ENCODE measurements around the gene SYNGAP1.

DNA sequence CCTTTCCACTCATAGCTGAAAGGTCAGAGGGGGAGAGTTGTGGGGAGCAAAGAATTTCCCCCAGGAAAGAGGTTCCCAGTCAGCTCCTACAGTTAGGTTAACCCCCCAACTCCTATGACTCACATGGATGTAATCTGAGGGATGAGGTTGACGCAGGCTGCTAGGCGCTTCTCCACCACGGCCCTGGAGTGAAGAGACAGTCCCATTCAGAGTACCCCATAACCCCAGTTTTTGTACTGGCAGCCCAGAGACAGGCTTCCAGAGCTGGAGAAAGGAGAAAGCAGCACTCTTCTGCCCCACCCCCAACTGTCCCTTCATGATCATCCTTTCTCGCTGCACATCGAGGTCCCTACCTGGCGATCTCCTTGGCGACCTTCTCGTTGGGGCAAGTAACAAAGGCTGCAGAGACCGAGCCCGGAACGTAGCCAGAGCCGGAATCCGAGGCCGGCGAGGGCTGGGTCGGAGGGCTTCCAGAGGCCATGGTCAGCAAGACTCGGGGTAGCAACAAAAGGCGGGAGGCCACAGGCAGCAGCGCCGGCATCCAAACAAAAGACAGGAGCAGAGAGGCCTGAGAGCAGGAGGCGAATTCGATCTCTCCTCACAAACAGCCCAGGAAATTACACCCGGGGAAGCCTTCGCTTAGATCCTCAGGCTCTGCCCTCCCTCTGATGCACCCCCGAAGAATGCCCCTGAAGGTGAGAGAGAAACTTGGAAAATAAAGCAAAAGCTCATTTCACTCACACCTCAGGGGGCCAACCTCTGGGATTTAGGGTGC is 2.5 kb upstream of the SYNGAP1 start:
- TF ChIP-seq, protein P1, sequence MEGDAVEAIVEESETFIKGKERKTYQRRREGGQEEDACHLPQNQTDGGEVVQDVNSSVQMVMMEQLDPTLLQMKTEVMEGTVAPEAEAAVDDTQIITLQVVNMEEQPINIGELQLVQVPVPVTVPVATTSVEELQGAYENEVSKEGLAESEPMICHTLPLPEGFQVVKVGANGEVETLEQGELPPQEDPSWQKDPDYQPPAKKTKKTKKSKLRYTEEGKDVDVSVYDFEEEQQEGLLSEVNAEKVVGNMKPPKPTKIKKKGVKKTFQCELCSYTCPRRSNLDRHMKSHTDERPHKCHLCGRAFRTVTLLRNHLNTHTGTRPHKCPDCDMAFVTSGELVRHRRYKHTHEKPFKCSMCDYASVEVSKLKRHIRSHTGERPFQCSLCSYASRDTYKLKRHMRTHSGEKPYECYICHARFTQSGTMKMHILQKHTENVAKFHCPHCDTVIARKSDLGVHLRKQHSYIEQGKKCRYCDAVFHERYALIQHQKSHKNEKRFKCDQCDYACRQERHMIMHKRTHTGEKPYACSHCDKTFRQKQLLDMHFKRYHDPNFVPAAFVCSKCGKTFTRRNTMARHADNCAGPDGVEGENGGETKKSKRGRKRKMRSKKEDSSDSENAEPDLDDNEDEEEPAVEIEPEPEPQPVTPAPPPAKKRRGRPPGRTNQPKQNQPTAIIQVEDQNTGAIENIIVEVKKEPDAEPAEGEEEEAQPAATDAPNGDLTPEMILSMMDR (IDR thresholded peaks at IDR 0.05) = no peak
- TF ChIP-seq POLR2AphosphoS5 (IDR thresholded peaks at IDR 0.05) = no peak
